Astrocyte of the hippocampus (primary cell): Measurements from ENCODE around the gene RPL39L.
"Not testable (repeated sequence)": the region's sequence is repeated elsewhere in the genome, so short reads cannot be mapped to it uniquely, and the experiment has no call there.

Source experiments
- DNase-seq: peaks from one replicate; pipeline ENCODE4 v3.0.0; 2011; ENCODE audit warnings: low read depth, low spot score

The RPL39L gene

GRCh38 chr3:187139126-187139894 lies at the start of gene RPL39L:
TSS of gene RPL39L (minus strand) at chr3:187139496. CDS start at chr3:187121300, 18,196 bp downstream.
- DNase-seq, result peak; percentile 93

GRCh38 chr3:187188931-187189330 lies 49.6 kb upstream of the RPL39L start:
- no peak for DNase-seq

- DNase-seq, result peak; percentile 91
These were observed 47.6 kb upstream of the RPL39L start for GRCh38 chr3:187186801-187187421.

GRCh38 chr3:187186375-187186774 lies 47.1 kb upstream of the RPL39L start:
- no peak for DNase-seq

GRCh38 chr3:187185759-187186158 lies 46.5 kb upstream of the RPL39L start:
- no peak for DNase-seq

- DNase-seq, result no peak
These were observed 44.6 kb upstream of the RPL39L start for GRCh38 chr3:187183903-187184302.

- DNase-seq, result no peak
These were observed 44.0 kb upstream of the RPL39L start for GRCh38 chr3:187183210-187183862.

- DNase-seq, result no peak
These were observed 42.3 kb upstream of the RPL39L start for GRCh38 chr3:187181454-187182170.

- no peak for DNase-seq
These were observed 33.6 kb upstream of the RPL39L start for GRCh38 chr3:187172929-187173328.

- not testable (repeated sequence) for DNase-seq
These were observed 31.6 kb upstream of the RPL39L start for GRCh38 chr3:187170911-187171310.

GRCh38 chr3:187169231-187169960 lies 30.1 kb upstream of the RPL39L start:
- DNase-seq, result no peak

- no peak for DNase-seq
These were observed 28.5 kb upstream of the RPL39L start for GRCh38 chr3:187167777-187168176.

- no peak for DNase-seq
These were observed 27.5 kb upstream of the RPL39L start for GRCh38 chr3:187166750-187167149.

- DNase-seq, result peak; percentile 70
These were observed 25.8 kb upstream of the RPL39L start for GRCh38 chr3:187165144-187165543.

GRCh38 chr3:187162265-187162953 lies 23.1 kb upstream of the RPL39L start:
- DNase-seq, result no peak

- no peak for DNase-seq
These were observed 22.3 kb upstream of the RPL39L start for GRCh38 chr3:187161556-187161955.

GRCh38 chr3:187150599-187150998 lies 11.3 kb upstream of the RPL39L start:
- no peak for DNase-seq

GRCh38 chr3:187150186-187150585 lies 10.9 kb upstream of the RPL39L start:
- no peak for DNase-seq

- DNase-seq, result no peak
These were observed 7.1 kb upstream of the RPL39L start for GRCh38 chr3:187146389-187146788.

GRCh38 chr3:187145149-187145895 lies 6.0 kb upstream of the RPL39L start:
- no peak for DNase-seq
